ENCODE results near the gene CXCL16. TPM values are rescaled to one million over a fixed set of nuclear protein-coding genes. Genes with fewer than 3 reads are reported as not detected.
"Not testable (repeated sequence)": the region's sequence is repeated elsewhere in the genome, so short reads cannot be mapped to it uniquely, and the experiment has no call there.

CXCL16 gene
- total RNA-seq, 1 experiment from 2014 or later = 4.5 TPM

GRCh38 chr17:4704991-4705390 is 34.7 kb downstream of the CXCL16 start:
- no peak overlapping the region for H3K9ac ChIP-seq (ENCODE audit: extremely low read depth, insufficient read length, low read length)

DNA sequence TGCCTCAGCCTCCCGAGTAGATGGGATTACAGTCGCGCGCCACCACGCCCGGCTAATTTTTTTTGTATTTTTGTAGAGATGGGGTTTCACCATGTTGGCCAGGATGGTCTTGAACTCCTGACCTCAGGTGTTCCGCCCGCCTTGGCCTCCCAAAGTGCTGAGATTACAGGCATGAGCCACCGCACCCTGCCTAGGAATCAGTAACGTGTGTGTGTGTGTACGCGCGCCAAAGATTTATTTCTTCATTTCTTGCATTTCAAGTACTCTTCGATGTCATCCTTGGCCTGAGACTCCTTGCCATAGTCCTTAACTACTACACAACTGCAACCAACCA is 35.2 kb downstream of the CXCL16 start:
- H3K14ac ChIP-seq (ENCODE audit: insufficient read depth, low read length); DNase-seq; H3T11ph ChIP-seq (ENCODE audit: low read length); H4K20me1 ChIP-seq (ENCODE audit: control insufficient read depth, insufficient read depth, insufficient read length); H2BK120ac ChIP-seq (ENCODE audit: low read depth, low read length, poor library complexity, severe bottlenecking); H2BK15ac ChIP-seq (ENCODE audit: low read depth, low read length); H3K4me1 ChIP-seq (ENCODE audit: insufficient read depth, low read length); H3K18ac ChIP-seq (ENCODE audit: insufficient read length, low read depth, low read length); H4K8ac ChIP-seq (replicated peaks; ENCODE audit: insufficient read length, low read depth, low read length); H4K5ac ChIP-seq (ENCODE audit: insufficient read length, low read depth, low read length); H3K9me3 Mint-ChIP-seq; H3K9me3 ChIP-seq (ENCODE audit: control insufficient read depth, low read depth, low read length); H3K23ac ChIP-seq (ENCODE audit: insufficient read length, low read depth, low read length); H3K56ac ChIP-seq (ENCODE audit: insufficient read length, low read depth, low read length); H2BK20ac ChIP-seq (ENCODE audit: low read depth, low read length, poor library complexity, severe bottlenecking); H3K23me2 ChIP-seq (ENCODE audit: insufficient read length, low read depth, low read length, poor library complexity, severe bottlenecking); H3K36me3 Mint-ChIP-seq (ENCODE audit: insufficient read depth in 1 of 3, low read depth in 3 of 3); H3K27ac ChIP-seq (ENCODE audit: insufficient read length, low read depth, low read length); H4K91ac ChIP-seq (ENCODE audit: insufficient read length, low read depth, low read length); H3K4ac ChIP-seq (ENCODE audit: low read depth, low read length); H2AK5ac ChIP-seq (ENCODE audit: insufficient read length, low read length); H3K27me3 Mint-ChIP-seq (ENCODE audit: low read depth); H2BK5ac ChIP-seq (ENCODE audit: insufficient read length, low read length); H2BK12ac ChIP-seq (ENCODE audit: insufficient read length, low read depth, low read length); H2AFZ ChIP-seq (ENCODE audit: low read length); H3K27me3 ChIP-seq (ENCODE audit: insufficient read depth, low read length): not testable (repeated sequence)
- Histone ChIP-seq H3K79me1 (ENCODE audit: insufficient read depth, low read depth, low read length, poor library complexity, severe bottlenecking) (peaks cover 19% of the 10 kb centered on the region), H3K79me2 (ENCODE audit: insufficient read depth, low read length) (peaks cover 19% of the 10 kb centered on the region; the same call in 1 of the 2 replicates), H3K9ac (ENCODE audit: extremely low read depth, insufficient read length, low read length) (peak overlapping the region; percentile 81), H3K4me2 (ENCODE audit: insufficient read depth, insufficient read length, low read length) (peak overlapping the region; percentile 99)
- H3K27ac Mint-ChIP-seq = peak overlapping the region; percentile 84 to 96 (median 95); a peak in 5 of 7 replicates
- peak overlapping the region; percentile 95 for H3K4me3 Mint-ChIP-seq
- whole genome bisulfite sequencing (ENCODE audit: extremely low coverage, insufficient read length, low lambda C conversion rate) = no CpG with 5 or more reads among the region's 14 CpGs
- H3K4me1 Mint-ChIP-seq = peaks cover 40 to 49% of the 10 kb centered on the region in 2 experiments

More at GRCh38 chr17:4704991-4705390, 34.7 kb downstream of the CXCL16 start:
- Histone ChIP-seq H3K4me1 (ENCODE audit: insufficient read depth, low read length) (no peaks in the 10 kb centered on the region; the same call in 1 of the 2 replicates), H3T11ph (ENCODE audit: low read length) (no peak overlapping the region), H3K23ac (ENCODE audit: insufficient read length, low read depth, low read length) (no peak overlapping the region), H3K18ac (ENCODE audit: insufficient read length, low read depth, low read length) (no peak overlapping the region), H3K23me2 (ENCODE audit: insufficient read length, low read depth, low read length, poor library complexity, severe bottlenecking) (peaks cover 13% of the 10 kb centered on the region), H2BK12ac (ENCODE audit: insufficient read length, low read depth, low read length) (no peak overlapping the region), H4K20me1 (ENCODE audit: control insufficient read depth, insufficient read depth, insufficient read length) (no peaks in the 10 kb centered on the region), H3K27me3 (ENCODE audit: insufficient read depth, low read length) (no peaks in the 10 kb centered on the region), H3K27ac (ENCODE audit: insufficient read length, low read depth, low read length) (no peak overlapping the region), H2BK120ac (ENCODE audit: low read depth, low read length, poor library complexity, severe bottlenecking) (no peak overlapping the region), H2AFZ (ENCODE audit: low read length) (no peak overlapping the region), H3K14ac (ENCODE audit: insufficient read depth, low read length) (no peak overlapping the region), H3K4me2 (ENCODE audit: insufficient read depth, insufficient read length, low read length) (peak overlapping the region; percentile 99), H3K56ac (ENCODE audit: insufficient read length, low read depth, low read length) (no peak overlapping the region), H2AK5ac (ENCODE audit: insufficient read length, low read length) (no peak overlapping the region), H4K8ac (replicated peaks; ENCODE audit: insufficient read length, low read depth, low read length) (no peak overlapping the region), H4K5ac (ENCODE audit: insufficient read length, low read depth, low read length) (no peak overlapping the region), H3K79me2 (ENCODE audit: insufficient read depth, low read length) (peaks cover 19% of the 10 kb centered on the region; the same call in 1 of the 2 replicates), H3K9me3 (ENCODE audit: control insufficient read depth, low read depth, low read length) (no peaks in the 10 kb centered on the region), H3K4ac (ENCODE audit: low read depth, low read length) (no peak overlapping the region), H2BK5ac (ENCODE audit: insufficient read length, low read length) (no peak overlapping the region), H2BK20ac (ENCODE audit: low read depth, low read length, poor library complexity, severe bottlenecking) (no peak overlapping the region), H2BK15ac (ENCODE audit: low read depth, low read length) (no peak overlapping the region), H3K79me1 (ENCODE audit: insufficient read depth, low read depth, low read length, poor library complexity, severe bottlenecking) (peaks cover 17% of the 10 kb centered on the region), H4K91ac (ENCODE audit: insufficient read length, low read depth, low read length) (no peak overlapping the region)
- Mint-ChIP-seq H3K4me1 (peaks cover 44 to 52% of the 10 kb centered on the region in 2 experiments), H3K4me3 (peak overlapping the region; percentile 95), H3K9me3 (peaks cover 0 to 4% of the 10 kb centered on the region in 2 experiments; a peak in 3 of 5 replicates), H3K27ac (peak overlapping the region in 2 of 3 experiments; percentile 95 to 96; a peak in 3 of 7 replicates), H3K27me3 (ENCODE audit: low read depth) (peaks cover 6% of the 10 kb centered on the region), H3K36me3 (ENCODE audit: insufficient read depth in 1 of 3, low read depth in 3 of 3) (peaks cover 4 to 9% (median 9%) of the 10 kb centered on the region in 3 experiments; a peak in 5 of 7 replicates)
- no peak for DNase-seq
- no CpG with 5 or more reads among the region's 15 CpGs for WGBS (ENCODE audit: extremely low coverage, insufficient read length, low lambda C conversion rate)
- TF ChIP-seq, protein P1, sequence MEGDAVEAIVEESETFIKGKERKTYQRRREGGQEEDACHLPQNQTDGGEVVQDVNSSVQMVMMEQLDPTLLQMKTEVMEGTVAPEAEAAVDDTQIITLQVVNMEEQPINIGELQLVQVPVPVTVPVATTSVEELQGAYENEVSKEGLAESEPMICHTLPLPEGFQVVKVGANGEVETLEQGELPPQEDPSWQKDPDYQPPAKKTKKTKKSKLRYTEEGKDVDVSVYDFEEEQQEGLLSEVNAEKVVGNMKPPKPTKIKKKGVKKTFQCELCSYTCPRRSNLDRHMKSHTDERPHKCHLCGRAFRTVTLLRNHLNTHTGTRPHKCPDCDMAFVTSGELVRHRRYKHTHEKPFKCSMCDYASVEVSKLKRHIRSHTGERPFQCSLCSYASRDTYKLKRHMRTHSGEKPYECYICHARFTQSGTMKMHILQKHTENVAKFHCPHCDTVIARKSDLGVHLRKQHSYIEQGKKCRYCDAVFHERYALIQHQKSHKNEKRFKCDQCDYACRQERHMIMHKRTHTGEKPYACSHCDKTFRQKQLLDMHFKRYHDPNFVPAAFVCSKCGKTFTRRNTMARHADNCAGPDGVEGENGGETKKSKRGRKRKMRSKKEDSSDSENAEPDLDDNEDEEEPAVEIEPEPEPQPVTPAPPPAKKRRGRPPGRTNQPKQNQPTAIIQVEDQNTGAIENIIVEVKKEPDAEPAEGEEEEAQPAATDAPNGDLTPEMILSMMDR (conservative IDR thresholded peaks at IDR 0.05) = no peak

All from H9 (cell line).